OCI-LY7 (cell line): ENCODE measurements around the gene CCDC159.

ENCODE experiments used
- EZH2phosphoT487 ChIP-seq: fragments of 200-600 bp; sonication (generic); IDR thresholded peaks from 2 replicates; pipeline ENCODE4 v1.6.1; 2018; ENCODE audit warnings: low read depth, borderline replicate concordance, mild to moderate bottlenecking, mixed run types, antibody characterized with exemption, low read length, moderate library complexity, mixed read lengths
- TF ChIP-seq, protein P1 (sequence below): fragments of 200-600 bp; sonication (generic); conservative IDR thresholded peaks from 2 replicates; pipeline ENCODE4 v1.5.1; 2014; ENCODE audit warnings: mild to moderate bottlenecking, antibody characterized with exemption, low read length, moderate library complexity, mixed read lengths

GRCh38 chr19:11332822-11333221 lies 13.5 kb upstream of the CCDC159 start:
- TF ChIP-seq, protein P1, sequence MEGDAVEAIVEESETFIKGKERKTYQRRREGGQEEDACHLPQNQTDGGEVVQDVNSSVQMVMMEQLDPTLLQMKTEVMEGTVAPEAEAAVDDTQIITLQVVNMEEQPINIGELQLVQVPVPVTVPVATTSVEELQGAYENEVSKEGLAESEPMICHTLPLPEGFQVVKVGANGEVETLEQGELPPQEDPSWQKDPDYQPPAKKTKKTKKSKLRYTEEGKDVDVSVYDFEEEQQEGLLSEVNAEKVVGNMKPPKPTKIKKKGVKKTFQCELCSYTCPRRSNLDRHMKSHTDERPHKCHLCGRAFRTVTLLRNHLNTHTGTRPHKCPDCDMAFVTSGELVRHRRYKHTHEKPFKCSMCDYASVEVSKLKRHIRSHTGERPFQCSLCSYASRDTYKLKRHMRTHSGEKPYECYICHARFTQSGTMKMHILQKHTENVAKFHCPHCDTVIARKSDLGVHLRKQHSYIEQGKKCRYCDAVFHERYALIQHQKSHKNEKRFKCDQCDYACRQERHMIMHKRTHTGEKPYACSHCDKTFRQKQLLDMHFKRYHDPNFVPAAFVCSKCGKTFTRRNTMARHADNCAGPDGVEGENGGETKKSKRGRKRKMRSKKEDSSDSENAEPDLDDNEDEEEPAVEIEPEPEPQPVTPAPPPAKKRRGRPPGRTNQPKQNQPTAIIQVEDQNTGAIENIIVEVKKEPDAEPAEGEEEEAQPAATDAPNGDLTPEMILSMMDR = no peak
- TF ChIP-seq EZH2phosphoT487 = no peak
